Progenitor cell of endocrine pancreas (in vitro differentiated cells): ENCODE measurements around the gene EMC7. TPM values are rescaled to one million over a fixed set of nuclear protein-coding genes. Genes with fewer than 3 reads are reported as not detected.

ENCODE experiments used
- DNase-seq: peaks from one replicate; pipeline ENCODE4 v3.0.0; 2021; ENCODE audit warnings: low spot score; ENCODE audit not compliant: unreplicated experiment
- H3K27ac Mint-ChIP-seq: 2 replicates; pipeline ENCODE4 v1.8.0; 2021; ENCODE audit warnings: mild to moderate bottlenecking, moderate library complexity, mixed read lengths
- H3K27me3 Mint-ChIP-seq: 2 replicates; pipeline ENCODE4 v1.8.0; 2021; ENCODE audit warnings: mixed read lengths
- H3K36me3 Mint-ChIP-seq: 2 replicates; pipeline ENCODE4 v1.8.0; 2022; ENCODE audit warnings: mixed read lengths; ENCODE audit not compliant: insufficient read depth
- H3K4me1 Mint-ChIP-seq: 2 replicates; pipeline ENCODE4 v1.8.0; 2021; ENCODE audit warnings: low read depth, mixed read lengths
- H3K4me3 Mint-ChIP-seq: 2 replicates; pipeline ENCODE4 v1.8.0; 2021; ENCODE audit warnings: low read depth, mild to moderate bottlenecking, moderate library complexity, mixed read lengths
- H3K9me3 Mint-ChIP-seq: 2 replicates; pipeline ENCODE4 v1.8.0; 2021; ENCODE audit warnings: low read depth, mixed read lengths
- total RNA-seq: library from RNA; stranded (reverse); gene quantifications from 2 replicates; pipeline ENCODE4 v1.2.1, GENCODE V29; 2021
- TF ChIP-seq, protein P1 (sequence below): fragments of 200-600 bp; sonication (generic); IDR thresholded peaks from one replicate; pipeline ENCODE4 v1.5.0; 2021; ENCODE audit warnings: antibody characterized with exemption, mild to moderate bottlenecking; ENCODE audit not compliant: unreplicated experiment

The EMC7 gene
- total RNA-seq, 1 donor from 2014 or later: 32.3 TPM

GRCh38 chr15:34038871-34039789, 62.5 kb downstream of the EMC7 start, which contains the start of gene AVEN:
Gene AVEN (minus strand): TSS chr15:34039204. CDS start chr15:34039046, 158 bp downstream.
- peak within 1 kb of the TSS; percentile 96 for H3K27ac Mint-ChIP-seq
- H3K27me3 Mint-ChIP-seq: peaks cover 4% of the 10 kb centered on the region
- TF ChIP-seq, protein P1, sequence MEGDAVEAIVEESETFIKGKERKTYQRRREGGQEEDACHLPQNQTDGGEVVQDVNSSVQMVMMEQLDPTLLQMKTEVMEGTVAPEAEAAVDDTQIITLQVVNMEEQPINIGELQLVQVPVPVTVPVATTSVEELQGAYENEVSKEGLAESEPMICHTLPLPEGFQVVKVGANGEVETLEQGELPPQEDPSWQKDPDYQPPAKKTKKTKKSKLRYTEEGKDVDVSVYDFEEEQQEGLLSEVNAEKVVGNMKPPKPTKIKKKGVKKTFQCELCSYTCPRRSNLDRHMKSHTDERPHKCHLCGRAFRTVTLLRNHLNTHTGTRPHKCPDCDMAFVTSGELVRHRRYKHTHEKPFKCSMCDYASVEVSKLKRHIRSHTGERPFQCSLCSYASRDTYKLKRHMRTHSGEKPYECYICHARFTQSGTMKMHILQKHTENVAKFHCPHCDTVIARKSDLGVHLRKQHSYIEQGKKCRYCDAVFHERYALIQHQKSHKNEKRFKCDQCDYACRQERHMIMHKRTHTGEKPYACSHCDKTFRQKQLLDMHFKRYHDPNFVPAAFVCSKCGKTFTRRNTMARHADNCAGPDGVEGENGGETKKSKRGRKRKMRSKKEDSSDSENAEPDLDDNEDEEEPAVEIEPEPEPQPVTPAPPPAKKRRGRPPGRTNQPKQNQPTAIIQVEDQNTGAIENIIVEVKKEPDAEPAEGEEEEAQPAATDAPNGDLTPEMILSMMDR: no peak
- H3K4me1 Mint-ChIP-seq: peaks cover 11% of the 10 kb centered on the region
- no peaks in the 10 kb centered on the region for H3K9me3 Mint-ChIP-seq
- DNase-seq: peak; percentile 44
- no peaks in the 10 kb centered on the region for H3K36me3 Mint-ChIP-seq
- peak within 1 kb of the TSS; percentile 88 for H3K4me3 Mint-ChIP-seq

GRCh38 chr15:34038023-34038870, 63.4 kb downstream of the EMC7 start:
- peak overlapping the region; percentile 88 for H3K4me3 Mint-ChIP-seq
- TF ChIP-seq, protein P1: no peak
- H3K4me1 Mint-ChIP-seq: peaks cover 11% of the 10 kb centered on the region
- no peaks in the 10 kb centered on the region for H3K9me3 Mint-ChIP-seq
- H3K36me3 Mint-ChIP-seq: no peaks in the 10 kb centered on the region
- peaks cover 4% of the 10 kb centered on the region for H3K27me3 Mint-ChIP-seq
- peak overlapping the region; percentile 96 for H3K27ac Mint-ChIP-seq
- DNase-seq: peak; percentile 49

Other genes starting within 250 kb of the EMC7 start
- not detected in 2 replicates for gene CHRM5, start 133.4 kb downstream of the EMC7 start, total RNA-seq
- 14.4 and 15.5 TPM in 2 replicates for gene AVEN, start 62.7 kb downstream of the EMC7 start, total RNA-seq
- 1.7 and 1.8 TPM in 2 replicates for gene PGBD4, start 221 bp upstream of the EMC7 start, total RNA-seq
- 63.0 and 71.4 TPM in 2 replicates for gene KATNBL1, start 108.2 kb upstream of the EMC7 start, total RNA-seq
- gene EMC4, start 123.2 kb upstream of the EMC7 start, total RNA-seq: 97.8 and 101 TPM in 2 replicates
- 28.7 and 30.9 TPM in 2 replicates for gene SLC12A6, start 235.9 kb upstream of the EMC7 start, total RNA-seq
- 134 and 139 TPM in 2 replicates for gene NOP10, start 241.3 kb upstream of the EMC7 start, total RNA-seq
- not detected in 2 replicates for gene NUTM1, start 241.5 kb upstream of the EMC7 start, total RNA-seq